Limb (tissue), 2 donors: ENCODE data around the gene RAD51B.

Experiments
- DNase-seq, 2 donors: peaks; one replicate each; pipeline ENCODE4 v3.0.0-alpha.2; 2016; ENCODE audit errors: extremely low spot score in 2 of 2

RAD51B gene

DNA sequence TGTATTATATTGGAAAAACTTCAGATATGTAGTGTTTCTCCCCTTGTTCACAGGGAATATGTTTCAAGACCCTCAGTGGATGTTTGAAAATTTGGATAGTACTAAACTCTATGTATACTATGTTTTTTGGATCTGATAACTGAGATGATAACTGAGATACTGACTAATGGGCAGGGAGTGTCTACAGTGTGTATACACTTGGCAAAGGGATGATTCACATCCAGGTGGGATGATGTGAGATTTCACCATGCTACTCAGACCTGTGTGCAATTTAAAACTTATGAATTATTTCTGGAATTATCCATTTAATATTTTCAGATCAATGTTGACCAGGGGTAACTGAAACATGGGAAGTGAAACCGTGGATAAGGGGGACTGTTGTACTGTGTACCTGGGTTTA lies 13.8 kb downstream of the RAD51B start:
- DNase-seq = no peak

DNA sequence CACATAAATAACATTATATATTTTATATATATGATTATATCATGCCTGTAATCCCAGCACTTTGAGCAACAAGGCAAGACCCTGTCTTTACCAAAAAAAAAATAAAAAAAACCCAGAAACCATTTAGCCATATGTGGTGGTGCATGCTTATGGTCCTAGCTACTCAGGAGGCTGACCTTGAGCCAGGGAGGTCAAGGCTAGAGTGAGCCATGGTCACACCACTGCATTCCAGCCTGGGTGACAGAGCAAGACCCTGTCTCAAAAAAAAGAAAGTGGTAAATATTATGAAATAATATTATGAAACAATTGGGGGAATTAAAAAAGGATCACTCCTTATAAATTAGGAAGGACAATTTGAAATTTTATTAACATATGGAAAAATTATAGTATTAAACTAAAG lies 16.0 kb downstream of the RAD51B start:
- DNase-seq = no peak

DNA sequence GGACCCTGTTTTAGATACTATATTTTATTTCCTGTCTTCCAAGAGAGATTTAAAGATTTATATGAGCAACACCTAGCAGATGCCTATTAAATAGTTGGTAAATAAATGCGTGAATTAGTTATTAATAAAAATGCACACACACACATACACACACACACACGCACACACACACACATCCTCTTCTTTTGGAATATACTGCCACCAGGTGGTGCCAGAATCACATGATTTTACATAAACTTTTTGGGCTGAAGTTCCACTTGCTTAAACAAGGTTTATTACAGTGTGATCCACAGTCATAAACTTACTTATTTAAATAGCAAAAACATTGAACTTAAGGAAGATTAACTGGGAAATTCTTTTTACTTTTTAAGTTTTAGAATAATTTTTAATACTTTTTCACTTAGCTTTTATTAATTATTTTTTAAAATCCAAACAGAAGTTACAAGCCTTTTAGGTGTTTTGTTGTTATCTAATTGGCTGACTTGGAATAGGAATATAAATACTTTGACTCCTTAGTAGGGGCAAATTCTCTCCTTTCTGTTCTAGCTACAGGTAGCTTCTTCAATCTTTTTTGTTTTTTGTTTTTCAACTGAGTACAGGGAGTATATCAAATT lies 17.5 kb downstream of the RAD51B start:
- peak; percentile 72 to 76 for DNase-seq

DNA sequence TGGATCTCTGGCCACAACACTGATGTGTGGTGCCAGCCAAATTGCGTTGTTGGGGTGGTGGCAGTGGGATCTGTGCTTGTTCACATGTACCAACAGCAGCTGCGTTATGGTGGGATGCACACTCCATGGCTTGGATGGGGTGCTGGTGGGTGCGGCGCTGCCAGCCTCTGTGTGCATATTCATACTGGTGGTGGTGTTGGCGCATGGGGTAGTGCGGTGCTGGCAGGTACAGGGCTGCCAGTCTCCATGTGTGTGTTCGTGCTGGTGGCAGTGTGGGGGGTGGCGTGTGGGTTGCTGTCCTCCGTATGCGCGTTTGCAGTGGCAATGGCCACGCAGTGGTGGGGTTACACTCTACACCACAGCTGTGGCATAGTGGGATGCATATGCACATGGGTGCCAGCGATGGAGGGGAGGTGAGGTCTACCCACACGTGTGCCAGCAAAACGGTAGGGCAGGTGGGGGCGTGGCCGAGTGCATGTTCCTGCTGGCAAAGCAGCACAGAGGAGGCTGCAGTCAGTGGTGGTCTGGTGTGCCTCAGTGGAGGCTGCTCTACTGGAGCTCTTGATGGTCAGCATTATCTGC lies 26.5 kb downstream of the RAD51B start:
- DNase-seq = no peak

DNA sequence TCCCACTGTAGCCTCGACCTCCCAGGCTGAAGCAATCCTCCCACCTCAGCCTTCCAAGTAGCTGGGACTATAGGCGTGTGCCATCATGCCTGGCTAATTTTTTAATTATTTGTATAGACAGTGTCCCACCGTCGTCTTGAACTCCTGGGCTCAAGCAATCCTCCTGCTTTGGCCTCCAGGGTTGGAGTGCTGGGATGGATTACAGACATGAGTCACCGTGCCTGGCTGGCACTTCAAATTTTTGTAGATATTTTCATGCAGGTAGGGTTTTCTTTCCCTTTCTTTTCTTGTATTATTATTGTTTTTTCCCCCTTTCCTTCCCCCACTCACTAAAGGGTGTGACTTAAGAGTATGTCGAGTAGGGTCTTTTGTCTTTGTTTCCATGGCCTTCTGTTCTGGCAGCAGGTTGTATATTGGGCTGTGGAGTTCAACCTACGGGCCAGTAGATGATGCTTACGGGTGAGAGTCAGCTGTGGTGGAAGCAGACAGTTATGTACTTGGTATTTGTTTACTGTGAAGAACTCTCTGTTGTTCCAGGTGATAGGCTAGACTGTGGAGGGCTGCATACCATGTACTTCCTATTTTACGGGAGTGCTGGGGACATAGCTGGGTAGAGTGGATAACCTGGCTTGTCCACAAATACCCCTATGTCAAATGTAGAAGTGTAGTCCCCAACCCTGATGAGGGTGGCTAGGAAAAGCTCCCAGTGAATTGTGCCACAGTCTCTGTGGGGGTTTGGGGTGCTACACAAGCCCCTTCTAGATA lies 30.7 kb downstream of the RAD51B start:
- no peak for DNase-seq

DNA sequence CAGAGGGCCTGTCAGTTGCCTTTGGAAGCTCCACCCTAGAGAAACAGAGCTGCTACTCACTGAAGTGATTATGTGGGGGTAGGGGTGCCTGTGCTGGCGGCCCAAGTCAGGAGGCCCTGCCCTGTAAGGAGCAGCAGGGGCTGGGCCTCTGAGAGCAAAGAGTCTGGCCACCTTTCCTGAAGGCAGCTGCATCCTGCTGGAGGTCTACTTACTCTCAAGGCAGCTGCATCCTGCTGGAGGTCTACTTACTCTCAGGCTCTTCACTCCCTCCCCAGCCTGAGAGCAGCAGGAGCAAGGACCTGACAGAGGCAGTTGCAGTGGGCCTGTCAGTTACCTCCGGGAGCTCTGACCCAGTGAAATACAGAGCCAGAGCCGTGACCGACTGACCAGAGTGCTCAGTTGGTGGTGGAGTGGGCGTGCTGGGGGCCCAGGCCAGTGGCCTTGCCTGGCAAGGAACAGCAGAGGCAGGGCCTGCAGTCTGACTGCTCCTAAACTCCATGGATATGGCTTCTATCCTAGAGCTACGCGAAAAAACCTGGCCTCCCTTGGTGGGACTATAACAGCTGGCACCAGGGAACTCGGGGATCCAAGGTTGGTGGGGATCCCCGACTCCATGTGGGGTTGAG lies 32.3 kb downstream of the RAD51B start:
- no peak for DNase-seq

DNA sequence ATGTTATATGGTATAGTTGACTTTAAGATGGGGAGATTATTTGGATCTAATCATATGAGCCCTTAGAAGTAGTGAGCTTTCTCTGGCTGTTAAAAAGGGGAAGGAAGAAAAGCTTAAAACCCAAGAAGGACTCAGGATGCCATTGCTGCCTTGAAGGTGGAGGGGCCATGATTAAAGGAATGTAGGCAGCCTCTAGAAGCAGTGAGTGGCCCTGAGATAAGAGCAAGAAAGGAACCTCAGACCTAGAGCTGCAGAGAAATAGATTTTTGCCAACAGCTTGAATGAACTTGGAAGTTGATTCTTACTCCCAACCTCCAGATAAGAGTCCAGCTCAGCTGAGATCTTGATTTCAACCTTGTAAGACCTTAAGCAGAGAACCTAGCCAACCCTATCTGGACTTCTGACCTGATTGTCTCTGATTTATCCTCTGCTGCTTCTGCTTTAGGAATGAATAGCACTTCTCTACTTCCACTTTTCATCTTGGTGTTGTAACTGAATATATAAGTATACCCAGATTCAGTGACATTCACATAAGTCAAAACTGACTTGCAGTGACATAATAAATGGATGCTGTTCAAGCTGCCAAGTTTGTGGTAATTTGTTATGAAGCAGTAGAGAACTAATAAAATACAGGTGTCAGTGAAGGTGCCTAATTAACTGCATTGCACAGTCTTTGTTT lies 33.5 kb downstream of the RAD51B start:
- DNase-seq = no peak

DNA sequence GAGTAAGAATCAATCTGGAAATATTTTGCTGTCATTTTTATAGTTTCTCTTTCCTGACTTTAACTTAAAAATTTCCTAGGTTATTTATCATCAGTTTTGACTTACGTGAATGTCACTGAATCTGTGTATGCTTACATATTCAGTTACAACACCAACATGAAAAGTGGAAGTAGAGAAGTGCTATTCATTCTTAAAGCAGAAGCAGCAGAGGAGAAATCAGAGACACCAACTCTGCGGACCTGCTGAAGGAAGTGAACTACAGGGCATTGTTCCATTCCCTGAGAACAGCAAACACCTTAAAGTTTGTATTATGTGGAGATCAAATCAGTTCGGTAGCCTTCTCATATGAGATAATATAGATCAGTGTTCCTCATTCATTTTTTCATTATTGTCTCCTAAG lies 34.1 kb downstream of the RAD51B start:
- no peak for DNase-seq

DNA sequence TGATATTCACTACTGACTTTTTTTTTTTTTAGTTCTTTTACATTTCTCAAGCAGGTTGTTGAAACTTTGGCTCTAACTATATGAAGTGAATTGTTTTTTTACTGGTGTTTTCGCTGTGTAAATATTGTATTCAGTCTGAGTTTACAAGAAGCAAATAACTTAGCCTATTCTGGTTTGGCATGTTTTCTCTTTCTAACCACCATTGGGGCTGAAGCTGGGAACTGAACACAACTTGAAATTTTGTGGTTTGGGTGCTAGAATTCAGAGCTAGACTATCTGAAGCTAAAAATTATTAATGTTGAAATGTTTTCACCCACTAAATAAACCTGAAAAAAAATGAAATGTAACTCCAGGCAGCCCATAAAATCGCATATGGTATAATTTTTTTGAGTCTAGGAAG lies 37.2 kb downstream of the RAD51B start:
- no peak for DNase-seq

DNA sequence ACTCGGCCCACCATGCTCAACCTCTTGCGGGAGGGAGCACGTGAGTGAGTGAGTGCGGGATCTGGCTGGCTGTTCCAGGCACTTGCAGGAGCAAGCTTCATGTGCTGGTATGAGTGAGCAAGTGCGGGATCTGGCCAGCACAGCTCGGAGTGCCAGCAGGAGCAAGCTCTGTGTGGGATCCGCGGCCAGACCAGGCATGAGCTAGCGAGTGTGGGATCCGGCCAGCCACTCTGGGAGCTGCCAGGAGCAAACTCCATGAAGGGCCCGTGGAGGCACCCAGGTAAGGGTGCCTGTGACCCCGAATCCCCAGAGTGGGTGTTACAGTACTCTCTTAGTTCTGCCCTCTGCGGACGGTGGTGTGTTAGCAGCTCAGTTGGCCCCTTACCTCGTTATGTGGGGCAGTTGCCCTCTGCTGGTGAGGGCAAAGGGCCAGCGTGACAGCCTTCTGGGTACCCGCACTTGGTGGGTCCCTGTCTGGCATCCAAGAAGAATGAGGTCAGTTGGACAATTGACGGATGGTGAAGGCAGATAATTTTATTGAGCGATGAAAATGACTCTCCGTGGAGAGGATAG lies 38.3 kb downstream of the RAD51B start:
- no peak for DNase-seq

DNA sequence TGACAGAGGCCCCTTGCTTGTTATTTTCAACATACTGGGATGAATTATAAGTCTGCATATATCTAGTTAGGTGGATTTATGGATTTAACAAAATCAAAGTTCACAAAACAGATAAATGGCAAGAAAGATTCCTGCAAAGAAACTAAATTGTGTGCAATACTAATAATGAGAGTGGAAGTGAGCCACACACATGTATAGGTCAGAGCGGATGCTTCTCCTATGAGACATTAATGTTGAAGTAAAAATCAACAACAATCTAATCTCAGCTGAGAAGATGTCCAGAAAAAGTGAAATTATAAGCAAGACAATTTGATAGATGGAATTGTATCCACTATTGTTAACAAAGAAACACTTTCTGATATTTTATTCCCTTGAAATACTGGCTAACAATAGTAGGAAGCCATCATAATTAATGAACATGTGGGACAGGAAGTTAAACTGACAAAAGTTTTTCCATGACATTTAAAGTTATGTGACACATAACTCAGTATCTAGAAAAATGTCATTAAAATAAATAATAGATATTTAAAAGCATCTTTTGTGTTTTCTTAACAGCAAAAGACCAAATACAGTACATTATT lies 39.7 kb downstream of the RAD51B start:
- DNase-seq = no peak

DNA sequence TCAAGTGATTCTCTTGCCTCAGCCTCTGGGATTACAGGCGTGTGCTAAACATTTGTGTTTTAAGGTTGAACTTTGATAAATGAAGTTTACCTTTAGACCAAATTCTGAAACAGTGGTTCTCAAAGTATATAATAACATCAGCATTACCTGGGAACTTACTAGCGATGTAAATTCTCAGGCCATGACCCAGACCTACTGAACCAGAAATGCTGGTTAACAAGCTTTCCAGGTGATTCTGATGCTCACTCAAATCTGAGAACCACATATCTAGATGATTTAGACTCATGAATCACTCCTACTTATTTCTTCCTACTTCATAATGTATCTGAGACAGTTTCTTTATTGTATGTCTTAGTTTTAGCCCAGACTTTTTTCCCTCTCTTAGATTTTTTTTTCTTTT lies 43.6 kb downstream of the RAD51B start:
- DNase-seq = no peak

DNA sequence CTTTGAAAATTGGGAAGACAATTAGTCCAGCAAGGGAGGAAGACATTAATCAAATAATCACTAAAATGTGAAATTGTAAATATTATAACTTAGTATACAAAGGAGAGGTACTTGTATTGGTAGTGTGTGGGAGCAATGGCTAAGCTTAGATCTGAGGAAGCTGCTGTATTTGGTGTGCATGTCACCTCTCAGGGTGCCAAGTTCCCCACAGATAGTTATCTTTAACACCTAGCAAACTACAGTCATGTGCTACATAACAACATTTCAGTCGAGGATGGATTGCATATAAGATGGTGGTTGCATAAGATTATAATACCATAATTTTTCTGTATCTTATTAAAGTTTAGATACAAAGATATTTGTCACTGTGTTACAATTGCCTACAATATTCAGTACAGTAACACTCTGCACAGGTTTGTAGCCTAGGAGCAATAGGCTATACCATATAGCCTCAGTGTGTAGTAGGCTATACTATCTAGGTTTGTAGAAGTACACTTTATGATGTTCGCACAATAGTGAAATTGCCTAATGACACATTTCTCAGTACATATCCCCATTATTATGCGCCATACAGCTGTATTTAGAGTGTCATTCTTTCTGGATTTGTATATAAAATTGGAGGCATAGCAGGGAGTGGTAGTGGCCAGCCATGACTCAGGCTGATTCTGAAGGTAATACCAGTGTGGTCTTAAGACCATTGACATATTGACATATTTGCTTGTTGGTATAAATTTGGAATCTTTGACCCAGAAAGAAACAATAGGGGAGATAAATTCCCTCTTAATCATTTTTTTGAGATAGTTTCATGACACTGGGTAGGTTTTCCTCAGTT lies 55.8 kb downstream of the RAD51B start:
- DNase-seq = no peak

DNA sequence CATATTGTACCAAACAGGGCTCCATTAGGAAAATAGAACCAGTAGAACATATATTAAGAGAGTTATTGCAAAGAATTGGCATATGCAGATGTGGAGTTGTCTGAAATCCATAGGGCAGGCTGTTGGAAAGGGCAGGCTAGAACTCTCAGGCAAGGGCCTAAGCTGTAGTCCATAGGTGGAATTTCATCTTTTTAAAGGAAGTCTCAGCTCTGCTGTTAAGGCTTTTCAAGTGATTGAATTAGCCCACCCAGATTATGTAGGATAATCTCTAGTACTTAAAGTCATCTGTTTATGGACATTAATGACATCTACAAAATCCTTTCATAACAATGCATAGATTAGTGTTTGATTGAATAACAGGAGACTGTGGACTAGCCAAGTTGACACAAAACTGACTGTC lies 59.4 kb downstream of the RAD51B start:
- no peak for DNase-seq

DNA sequence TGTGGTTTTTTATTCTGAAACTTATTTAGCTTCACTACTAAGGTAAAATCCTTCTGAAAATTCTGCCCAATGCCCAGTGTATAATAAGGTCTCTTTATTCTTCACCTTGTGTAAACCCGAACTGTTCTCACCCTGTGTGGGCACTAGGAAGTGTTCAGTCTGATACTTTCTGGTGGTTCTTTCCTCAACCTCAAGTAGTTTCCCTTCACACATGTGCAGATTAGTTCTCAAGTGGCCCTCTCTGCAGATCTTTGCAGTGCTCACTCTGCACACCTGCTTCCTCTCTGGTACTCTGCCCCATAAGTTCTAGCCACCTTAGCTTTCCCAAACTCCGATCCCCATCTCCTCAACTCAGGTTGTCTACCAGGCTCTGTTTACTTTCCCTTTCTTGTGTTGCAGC lies 61.6 kb downstream of the RAD51B start:
- no peak for DNase-seq

DNA sequence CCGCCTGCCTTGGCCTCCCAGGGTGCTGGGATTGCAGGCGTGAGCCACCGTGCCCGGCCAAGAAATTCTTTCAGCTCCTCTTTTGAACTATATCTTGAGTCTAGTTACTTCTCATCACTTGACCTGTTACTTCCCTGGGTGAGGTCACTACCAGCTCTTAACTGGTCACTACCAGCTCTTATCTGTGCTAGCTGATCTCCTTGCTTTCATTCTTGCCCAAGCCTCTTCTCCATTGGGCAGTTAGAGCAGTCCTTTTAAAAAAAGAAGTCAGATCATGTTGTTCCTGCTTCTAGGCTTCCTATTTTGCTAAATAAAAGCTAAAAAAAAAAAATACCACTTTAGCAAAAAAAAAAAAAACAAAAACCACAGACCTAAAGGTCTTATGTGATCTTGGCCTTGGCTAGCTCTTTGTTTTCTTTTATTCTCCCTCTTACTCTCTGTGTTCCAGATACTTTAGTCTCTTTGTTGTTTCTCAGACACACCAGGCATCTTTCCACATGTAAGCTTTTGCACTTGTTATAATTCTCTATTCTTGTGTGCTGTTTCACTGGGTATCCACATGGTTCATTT lies 63.5 kb downstream of the RAD51B start:
- DNase-seq = no peak

DNA sequence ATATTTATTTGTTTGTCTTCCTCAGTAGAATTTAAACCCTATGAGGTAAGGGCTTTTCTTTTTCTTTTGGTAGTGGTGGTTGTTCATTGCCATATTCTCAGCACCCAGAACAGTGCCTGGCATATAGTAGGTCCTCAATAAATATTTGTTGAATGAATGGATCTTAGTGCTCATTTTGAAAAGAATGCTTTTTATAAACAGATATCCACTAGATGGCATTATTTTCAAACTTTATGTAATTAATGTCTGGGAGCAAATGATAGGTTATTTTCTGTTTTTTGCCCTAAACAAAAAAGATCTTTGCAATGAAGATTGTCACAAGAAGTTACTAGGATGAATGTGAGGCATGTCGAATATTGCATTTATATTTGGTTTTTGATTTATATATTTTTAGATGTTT lies 64.1 kb downstream of the RAD51B start:
- DNase-seq = peak in 1 of 2 donors; percentile 53

DNA sequence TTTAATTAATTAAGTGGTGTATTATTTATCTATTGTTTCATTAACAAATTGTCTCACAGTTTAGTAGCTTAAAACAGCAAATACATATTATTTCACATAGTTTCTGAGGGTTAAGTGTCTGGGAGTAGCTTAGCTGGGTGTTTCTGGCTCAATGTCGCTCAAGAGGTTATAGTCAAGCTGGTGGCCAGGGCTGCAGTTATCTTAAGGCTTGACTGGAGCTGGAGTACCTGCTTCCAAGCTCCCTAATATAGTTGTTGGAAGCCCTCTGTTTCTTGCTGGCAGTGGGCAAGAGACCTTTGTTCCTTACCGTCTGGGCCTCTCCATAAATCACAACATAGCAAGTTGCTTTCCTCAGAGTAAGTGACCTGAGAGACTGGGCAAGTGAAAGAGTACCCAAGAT lies 66.6 kb downstream of the RAD51B start:
- DNase-seq = no peak

DNA sequence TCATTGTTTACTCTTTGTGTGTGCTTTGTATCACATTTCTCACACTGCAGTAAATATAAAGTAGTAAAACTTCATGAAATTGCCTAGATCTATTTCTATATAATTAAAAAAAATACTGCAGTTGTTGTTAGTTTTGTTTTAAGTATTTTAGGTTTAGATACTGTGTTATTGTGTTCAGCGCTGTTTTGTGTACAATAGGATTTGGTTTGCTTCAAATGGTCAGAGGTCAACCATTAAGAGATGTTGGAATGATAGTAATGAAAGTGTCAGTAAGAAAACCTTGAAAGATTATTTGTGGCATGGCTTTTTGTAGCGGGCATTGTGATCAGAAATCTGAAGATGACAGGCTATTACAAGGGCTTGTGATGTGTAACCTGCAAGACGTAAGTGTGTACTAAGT lies 67.9 kb downstream of the RAD51B start:
- DNase-seq = no peak

DNA sequence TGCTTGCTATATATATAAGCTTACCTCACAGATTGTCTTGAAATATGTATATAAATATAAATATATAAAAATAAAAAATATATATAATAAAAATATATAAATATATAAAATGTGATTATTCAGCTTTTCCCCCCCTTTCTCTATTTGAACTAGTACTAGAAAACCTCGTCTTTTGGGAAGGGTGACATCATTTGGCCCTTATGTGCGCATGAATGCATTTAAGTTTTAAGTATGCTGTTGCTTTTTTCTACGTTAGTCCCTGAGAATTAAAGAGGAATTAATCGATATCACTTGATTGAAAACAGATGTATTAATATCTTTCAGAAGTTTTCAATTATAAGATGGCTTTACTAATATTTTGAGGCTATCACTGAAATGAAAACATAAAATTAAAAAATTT lies 69.9 kb downstream of the RAD51B start:
- DNase-seq = no peak
